Measurements from ENCODE around the gene ESRRG.

ESRRG gene

DNA sequence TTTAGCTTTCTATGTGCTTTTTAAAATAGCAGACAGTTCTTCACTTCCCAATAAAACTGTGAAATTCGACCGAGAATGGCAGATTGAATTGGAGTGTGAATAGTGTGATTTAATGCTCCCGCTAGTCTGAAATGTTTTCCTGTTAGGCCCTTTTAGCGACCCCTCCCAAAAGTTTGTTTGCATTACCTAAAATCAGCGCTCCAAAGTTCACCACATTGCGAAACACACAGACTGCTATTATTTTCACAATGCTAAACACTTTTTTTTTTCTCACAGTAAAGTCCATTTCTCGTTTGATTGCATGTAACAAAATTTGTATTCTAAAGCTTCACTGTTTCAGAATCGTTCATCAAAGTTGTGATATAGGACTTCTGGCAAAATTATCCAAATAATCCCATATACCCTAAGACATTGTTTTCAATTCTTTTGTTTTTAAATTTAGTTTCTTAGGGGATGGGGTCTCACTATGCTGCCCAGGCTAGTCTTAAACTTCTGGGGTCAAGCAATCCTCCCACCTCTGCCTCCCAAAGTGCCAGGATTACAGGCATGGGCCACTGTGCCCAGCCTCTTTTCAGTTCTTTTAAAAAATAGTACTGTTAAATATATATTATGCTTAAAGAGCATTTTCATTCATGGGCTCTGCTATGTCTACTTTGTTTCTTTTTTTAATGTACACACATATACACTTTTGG is 223.5 kb downstream of the ESRRG start:
- no peak for DNase-seq

DNA sequence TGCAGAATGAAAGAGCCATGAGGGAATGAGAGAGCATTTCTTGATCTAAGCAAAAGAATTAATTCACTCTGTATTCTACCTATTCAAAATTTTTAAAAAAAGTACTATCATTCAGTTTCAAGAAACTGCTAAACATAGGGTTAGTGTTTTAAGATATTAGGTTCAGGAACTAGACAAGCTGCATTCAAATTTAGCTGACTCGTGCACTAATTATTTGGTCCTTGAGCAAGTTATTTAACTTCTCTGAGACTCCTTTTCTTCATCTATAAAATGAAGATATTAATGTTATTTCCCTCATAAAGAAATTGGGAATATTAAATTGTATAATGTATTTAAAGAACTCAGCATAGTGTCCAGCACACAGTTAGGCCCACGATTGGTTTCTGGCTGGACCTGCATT is 225.0 kb downstream of the ESRRG start:
- DNase-seq, result no peak

DNA sequence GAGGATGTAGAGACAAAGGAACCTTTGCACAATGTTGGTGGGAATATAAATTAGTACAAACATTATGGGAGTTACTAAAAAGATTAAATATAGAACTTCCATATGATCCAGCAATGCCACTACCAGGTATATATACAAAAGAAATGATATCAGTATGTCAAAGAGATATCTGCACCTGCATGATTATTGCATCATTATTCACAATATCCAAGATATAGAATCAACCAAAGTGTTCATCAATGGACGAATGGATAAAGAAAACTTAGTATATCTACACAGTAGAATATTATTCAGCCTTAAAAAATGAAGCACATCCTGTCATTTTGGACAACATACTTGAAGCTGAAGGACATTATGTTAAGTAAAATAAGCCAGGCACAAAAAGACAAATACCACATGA is 238.2 kb downstream of the ESRRG start:
- no peak for DNase-seq

DNA sequence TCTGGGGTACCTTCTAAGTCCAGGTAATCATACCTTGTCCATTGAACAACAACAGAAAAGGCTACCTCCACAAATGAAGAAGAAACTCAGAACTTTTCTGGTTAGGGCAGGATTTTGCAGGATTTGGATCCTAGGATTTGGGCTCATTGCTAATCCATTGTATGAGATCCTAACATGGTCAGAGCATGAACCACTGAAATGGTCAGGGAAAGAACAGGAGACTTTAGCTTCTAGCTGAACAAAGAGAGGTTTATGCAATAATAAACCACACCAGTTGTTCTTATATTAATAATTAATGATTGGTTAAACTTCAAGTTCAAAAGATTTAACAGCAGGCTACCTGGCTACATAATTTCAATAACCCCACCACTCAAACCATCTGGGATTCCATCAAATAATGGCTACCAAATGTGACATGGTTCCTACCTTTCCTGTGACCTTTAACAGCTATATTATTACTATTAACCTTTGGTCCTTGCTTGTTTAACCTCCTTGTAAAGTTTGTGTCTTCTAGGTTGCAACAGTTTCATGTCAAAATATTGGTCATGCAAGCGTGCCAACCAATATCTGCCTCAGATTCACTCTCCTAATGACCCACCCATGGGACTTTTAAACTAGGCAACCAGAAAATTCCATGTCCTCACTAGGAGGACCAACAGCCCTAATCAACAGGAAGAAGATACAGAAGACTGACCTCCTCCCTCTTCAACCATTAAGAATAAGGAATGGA is 239.4 kb downstream of the ESRRG start:
- DNase-seq, result no peak

DNA sequence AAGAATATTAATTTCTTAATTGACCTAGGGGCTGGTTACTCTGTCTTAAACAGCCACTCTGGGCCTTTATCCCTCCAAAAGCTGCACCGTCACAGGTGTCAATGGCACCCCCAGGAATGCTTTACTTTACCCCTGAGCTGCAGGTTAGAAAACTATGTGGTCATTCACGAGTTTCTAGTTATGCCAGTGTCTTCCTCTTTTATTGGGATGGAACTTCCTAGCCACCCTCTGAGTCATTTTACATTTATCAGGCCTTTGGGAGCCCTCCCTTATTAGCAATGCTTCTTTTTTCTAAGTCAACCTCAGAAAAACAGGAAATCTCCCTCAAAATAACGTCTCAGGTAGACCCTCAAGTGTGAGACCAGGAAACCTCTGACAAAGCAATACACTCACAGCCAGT is 240.6 kb downstream of the ESRRG start:
- no peak for DNase-seq

DNA sequence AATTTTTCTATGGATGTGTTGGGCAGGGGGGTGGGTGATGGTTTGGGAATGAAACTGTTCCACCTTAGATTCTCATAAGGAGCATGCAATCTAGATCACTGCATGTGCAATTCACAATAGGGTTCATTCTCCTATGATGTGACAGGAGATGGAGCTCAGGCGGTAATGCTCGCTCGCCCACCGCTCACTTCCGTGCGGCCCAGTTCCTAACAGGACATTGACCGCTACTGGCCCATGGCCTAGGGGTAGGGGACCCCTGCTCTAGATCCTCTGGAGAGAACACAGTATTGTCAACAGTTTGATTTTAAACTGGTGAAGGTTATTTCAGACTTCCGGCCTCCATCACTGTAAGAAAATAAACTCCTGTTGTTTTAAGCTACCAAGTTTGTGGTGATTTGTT is 245.0 kb downstream of the ESRRG start:
- no peak for DNase-seq

DNA sequence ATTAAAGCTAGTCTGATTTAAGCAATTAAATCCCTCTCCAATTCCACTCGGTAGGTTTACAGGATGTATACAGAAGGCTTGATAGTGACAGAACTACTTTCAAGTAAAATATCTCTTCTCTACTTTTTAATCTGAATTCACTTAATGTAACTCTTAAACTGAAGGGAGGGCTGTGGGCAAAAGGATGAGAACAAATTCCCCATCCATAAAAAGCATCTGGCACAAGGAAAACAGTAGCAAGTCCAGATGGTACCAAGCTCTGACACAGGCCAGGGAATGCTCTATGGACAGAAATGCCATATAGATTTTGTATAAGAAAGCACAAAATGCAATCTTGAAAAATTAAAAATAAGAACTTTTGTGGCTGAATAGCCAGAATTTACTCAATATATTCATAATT is 246.9 kb downstream of the ESRRG start:
- no peak for DNase-seq

DNA sequence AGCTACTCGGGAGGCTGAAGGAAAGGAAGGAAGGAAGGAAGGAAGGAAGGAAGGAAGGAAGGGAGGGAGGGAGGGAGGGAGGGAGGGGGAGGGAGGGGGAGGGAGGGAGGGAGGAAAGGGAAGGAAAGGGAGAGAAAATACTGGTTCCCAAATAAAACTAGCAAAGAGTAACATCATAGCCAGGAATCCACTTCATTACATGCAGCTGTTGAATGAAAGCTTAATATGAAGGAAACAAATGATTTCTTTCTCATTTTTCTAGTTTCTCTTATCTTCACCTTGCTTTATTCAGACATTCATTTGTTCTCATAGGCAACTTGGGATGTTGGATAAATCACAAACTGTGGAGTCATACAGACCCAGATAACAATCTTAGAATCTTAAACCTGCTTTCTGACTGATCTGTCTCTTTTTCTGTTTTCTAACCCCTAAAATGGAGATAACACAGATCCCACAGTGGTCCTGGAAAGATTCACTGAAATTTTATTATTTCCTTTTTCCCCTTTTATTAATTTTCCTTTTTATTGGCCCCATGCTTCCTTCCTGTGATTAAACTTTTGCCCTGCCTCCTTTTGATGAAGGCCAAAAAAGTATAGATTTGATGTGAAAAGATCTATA is 247.5 kb downstream of the ESRRG start:
- no peak for DNase-seq

DNA sequence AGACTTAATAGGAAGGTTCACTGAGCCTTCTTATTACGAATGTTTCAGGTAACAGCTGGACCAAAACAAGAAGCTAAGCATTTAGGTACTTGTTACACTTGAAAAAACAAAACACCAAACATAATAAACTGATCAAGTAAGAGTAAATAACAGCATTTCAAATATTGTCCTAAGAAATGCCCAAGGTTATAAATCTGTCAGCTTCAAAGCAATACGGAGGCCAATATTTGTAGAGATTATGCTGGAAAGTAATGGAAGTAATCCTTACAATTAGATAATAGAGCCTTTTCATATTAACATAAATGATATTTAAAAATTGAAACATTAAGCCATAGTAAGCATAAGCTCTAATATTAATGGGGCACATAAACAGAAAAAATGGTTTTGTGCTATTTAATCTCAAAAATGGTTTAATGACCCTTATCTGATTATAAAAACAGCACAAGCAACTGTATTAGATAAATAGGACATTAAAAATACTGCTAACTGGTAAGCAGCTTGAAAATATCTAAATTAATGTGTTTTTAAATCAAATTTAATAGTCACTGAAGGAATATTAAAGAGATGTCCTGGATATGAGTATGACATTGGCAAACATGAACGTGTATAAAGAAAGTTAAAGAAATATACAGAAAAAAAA is 256.9 kb downstream of the ESRRG start:
- DNase-seq, result no peak

DNA sequence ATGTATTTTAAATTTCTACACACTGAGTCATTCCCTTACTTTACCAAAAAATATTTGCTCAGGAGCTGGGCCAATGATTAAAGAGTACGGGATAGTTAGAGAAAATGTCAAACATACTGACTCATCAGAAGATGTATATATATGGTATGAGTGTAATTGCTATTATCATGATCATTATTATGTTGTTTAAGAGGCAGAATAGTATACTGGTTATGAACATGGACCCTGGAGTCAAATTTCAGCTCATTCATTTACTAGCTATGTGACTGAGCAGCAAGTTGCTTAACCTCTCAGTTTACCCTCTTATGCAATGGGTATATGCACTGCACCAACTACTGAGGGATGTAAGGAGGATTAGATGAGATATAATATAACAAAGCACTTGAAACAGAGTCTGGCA is 258.7 kb downstream of the ESRRG start:
- no peak for DNase-seq

DNA sequence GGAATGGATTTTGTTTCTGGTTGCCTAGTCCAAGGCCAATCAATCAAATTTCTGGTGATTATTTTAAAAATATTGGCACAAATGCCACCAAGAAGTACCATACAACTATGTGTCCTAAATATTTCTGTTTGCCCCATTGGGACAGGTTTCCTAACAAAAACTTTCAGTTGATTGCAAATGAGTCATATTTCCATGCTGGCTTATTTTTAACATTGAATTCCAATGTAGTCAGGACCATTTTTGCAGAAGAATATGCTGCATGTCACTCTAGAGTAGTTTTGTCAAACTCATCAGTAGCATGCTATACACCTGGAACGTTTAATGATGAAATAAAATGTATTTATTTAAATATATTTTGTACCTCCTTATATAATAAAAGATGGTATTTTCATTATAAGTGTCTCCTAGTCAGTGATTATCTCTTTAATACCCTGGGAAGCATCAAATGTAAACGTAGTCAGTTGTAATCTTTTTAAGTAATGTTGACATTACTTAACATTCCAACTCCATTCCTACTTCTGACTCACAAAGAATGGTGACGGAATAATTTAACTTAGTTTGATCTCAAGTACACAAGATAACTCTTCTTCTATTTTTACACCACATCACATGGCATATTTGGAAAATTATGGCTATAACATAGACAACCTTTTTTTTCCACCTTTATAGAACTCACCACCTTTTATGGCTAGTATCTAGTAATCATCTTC is 261.0 kb downstream of the ESRRG start:
- DNase-seq, result no peak

DNA sequence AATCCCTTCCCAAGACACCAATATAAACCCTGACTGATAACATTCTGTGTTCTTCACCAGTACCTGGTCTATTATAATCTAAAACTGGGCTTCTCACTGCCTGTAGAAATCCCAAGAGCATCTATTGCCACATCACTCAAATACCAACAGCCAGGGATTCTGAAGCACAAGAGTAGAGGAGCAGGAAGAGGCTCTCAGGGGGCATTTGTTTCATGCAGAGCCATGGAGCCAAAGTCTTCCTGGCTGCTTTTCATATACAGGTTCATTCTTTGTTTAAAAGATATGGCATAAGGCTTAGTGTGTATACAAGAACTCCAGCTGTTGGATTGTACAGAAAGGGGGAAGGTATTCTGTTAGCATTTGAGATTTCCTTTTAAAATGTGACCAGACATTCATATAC is 261.8 kb downstream of the ESRRG start:
- DNase-seq, result no peak

DNA sequence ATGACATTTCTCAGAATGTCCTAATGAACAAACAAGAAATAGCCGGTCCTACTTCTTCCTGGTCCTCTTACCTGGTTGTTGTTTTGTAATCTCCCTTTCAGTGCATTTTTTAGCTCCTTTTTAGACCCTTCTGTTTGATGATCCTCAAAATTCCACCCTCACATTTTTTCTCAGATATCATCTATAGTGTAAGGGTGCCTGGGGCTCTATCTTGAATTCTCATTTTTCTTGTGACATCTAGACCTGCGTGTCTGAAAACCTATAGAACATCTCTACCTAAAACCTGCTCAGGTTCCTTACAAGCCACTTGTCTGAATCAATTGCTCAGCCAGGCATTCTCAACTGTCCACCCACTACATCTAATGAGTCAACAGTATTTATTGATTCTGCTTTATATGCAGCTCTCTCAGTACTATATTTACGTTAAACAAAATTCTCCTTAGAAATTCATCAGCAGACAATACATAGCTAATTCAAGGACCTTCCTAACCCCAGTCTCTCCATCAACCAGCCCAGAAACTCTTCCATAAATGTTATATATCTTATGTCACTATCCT is 263.5 kb downstream of the ESRRG start:
- DNase-seq, result no peak

DNA sequence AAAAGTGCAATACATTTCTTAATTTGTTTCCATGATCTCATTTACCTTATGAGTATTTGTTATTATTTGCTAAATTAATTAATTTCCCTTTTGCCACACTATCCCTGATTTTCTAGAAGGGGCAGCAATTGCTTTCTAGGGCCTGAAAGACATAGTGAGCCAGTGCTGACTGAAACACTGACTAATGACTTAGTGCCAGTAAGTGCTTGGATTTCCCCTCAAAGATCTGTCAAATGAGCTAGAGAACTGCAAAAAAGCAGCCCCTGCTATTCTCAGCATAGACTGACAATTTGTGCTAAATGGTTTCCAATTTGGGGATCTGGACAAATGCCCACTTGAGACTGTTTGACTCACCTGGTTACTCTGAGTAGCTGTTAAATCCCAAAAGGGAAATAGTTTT is 264.4 kb downstream of the ESRRG start:
- no peak for DNase-seq

DNA sequence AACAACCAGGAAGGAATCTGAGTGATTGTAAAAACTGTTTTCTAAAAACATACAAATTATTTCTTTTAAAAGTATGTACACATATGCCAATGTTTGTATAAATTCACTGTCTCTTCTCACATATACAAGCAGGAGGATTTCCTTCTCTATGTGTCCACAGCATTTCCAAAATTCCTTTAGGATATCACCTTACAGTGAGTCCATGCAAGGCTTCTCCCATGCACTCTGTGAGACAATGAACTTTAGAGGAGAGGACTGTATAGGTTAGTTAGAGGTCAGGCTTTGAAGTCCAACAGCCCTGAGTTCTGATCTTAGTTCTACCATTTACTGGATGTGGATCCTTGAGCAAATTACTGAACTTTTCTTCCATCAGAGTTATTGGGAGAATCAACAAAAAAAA is 265.9 kb downstream of the ESRRG start:
- no peak for DNase-seq

DNA sequence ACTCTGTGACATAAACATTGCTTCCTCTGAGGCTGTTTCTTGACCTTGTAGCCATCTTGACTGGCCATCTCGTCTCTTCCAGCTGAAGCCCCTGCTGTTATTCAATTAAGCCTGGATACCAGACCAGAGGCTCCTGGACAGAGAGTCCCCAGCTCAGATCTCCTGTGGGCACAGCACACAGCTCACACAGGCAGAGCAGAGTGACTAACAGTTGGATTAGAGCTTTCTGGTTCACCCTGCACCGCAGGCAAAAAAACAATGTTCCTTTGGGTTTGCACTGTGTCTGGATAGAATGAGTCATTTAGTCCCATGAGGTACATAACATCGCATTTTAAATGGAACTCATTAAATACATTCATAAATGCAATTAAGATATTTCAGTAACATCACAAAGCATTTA is 266.5 kb downstream of the ESRRG start:
- no peak for DNase-seq

DNA sequence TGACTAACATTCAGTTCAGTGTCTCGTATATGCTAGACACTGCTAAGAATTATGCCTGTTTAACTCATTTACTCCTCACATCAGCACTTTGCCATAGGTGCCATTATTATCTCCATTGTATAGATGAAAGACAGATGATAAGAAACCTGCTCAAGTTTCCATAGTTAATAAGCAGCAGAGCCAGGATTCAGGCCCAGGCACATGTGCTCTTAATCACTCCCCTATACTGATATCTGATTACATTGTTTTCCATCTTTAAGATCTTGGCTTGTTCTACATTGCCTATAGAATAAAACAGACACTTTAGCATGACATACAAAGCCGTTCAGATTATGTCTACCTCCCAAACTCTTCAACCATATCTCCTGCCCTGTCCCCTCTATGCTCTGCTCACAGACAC is 269.5 kb downstream of the ESRRG start:
- no peak for DNase-seq

Measured in activated CD4-positive, alpha-beta T cell treated with anti-CD3 and anti-CD28 coated beads, Interleukin-2, amount 50 U/mL, for 16 hours (primary cell).